SHP77 treated with DMSO at 0.1 percent for 48 hours (cell line): Measurements from ENCODE around the gene F12.

Experiments used
- DNase-seq: peaks from one replicate; lab custom pipeline; 2025; lab: John Stamatoyannopoulos, UW

F12 gene

DNA sequence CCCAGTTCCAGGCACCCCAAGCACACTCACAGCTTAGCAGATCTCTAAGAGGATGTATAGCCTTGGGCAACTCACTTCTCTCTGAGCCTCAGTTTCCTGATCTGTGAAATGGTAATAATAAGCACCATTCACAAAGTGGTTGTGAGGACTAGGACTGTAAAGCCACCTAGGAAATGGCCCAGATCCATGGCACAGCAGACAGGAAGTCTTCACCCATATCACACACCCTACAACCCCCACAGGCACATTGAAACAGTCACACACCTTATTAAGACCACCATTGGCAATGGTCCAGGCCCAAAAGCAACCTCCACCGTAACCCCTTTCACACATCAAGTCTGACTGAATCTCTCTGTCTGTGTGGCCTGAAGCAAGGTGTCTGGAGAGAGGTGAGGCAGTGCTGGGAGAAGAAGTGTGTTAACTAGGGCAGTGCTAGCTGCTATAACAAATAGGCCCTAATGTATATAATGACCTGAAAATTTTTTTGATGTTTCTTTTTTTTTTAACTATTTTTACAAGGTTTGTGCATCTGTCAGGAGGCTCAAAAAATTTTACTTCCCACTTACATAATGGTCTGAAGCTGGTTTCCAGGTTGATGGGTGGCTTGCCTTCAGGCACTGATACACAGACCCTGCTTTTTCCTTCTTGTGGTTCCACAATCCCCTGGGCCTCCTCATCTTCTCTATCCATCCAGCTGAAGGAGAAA is 54.0 kb downstream of the F12 start:
- DNase-seq, result no peak

DNA sequence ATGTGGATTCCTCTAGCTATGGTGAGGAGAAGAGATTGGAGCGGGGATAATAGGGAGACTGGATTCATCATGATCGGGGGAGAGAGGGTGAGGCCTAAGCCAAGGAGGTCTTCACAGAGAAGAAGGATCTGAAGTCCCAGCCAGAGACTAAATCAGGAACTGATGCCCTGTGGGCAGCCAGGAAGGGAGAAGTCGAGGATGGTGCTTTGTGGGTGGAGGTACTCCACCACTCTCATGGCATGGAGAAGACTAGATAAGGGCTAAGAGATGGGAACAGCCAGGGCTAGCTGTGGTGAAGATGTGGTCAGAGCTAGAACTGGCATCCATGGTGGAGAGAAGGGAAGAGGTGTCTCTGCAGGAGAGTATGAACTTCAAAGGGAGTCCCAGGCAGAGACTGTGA is 54.7 kb downstream of the F12 start:
- DNase-seq, result no peak

GRCh38 chr5:177354256-177354655 is 55.1 kb downstream of the F12 start:
- DNase-seq, result no peak

GRCh38 chr5:177353093-177353492 is 56.3 kb downstream of the F12 start:
- DNase-seq, result no peak
